ENCODE measurements around the gene SPATA24.
A peak's percentile ranks its signal among the peaks of the same experiment; 100 is the strongest.
"Not testable (repeated sequence)": the region's sequence is repeated elsewhere in the genome, so short reads cannot be mapped to it uniquely, and the experiment has no call there.

SPATA24 gene

GRCh38 chr5:139394654-139395566, 9.0 kb downstream of the SPATA24 start, which contains the start of gene PROB1:
PROB1 (minus strand) TSS chr5:139395104; CDS start chr5:139395081, 23 bp downstream.
- no peak for DNase-seq

- DNase-seq, result peak; percentile 49
These were observed 9.7 kb downstream of the SPATA24 start for GRCh38 chr5:139394123-139394653.

DNA sequence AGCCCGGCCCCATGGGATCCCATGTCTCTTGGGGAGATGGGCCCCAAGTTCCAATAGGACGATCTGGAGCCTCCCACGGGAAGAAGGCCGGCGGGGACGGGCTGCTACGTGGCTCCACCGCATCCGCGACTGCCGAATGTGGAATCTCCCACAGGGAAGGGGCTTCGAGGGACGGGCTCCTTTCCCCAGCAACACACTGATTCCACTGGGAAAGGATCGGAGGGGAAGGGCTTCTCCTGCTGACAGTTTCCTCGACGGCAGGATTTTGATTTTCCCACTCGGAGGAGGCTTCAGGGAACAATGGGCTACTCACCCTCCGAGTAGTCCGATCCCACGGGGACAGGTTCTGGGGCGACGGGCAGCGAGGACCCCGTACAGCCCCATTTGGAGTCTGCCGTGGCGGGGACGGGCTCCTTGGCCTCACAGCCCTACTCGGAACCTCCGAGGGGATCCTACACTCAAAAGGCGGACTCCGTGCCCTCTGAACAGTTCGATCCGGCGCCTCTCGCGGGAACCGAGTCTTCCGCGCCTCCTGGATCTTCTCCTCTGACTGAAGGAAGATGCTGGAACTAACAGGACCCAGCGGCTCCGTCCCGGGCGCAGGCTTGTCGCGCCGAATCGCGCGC, 10.3 kb downstream of the SPATA24 start:
- no peak for DNase-seq

DNA sequence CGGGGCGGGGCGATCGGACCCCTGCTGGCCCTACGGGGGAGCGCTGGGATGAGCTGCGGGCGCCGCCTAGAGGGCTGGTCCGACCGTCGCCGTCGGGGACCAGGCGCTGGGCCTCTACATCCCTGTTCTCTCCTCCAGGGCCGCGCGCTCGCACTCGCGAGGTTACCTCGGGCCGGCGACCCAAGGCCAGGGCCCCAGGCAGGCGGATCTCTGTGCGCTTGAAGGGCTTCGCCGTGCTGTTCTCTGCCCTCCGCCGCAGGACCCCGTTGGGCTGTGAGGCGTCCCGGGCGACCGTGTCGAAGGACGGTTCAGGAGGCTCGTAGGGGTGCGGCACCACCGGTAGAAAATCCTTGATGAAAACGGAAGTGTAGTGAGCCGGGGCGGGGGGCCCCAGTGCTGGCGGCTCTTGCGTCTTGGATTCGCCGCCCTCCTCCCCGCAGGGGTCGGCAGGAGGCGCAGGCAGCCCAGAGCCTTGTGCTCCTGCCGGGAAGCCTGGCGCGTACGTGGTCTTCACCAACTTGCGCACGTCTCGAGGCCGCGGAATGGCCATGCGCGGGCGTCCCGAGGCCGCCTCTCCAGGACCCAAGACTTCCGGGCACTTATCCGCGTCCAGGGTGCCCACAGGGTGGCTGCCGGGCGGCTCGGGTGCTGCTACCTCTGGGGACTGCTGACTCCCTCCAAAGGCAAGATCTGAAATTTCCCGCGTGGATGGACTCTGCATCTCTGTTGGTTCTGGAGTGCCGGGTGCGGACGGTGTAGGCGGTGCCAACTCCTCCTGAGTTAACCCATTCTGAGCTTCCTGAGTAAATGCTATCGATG, 11.0 kb downstream of the SPATA24 start:
- DNase-seq, result peak; percentile 69

- DNase-seq, result no peak
These were observed 11.6 kb downstream of the SPATA24 start for GRCh38 chr5:139392324-139392677.

DNA sequence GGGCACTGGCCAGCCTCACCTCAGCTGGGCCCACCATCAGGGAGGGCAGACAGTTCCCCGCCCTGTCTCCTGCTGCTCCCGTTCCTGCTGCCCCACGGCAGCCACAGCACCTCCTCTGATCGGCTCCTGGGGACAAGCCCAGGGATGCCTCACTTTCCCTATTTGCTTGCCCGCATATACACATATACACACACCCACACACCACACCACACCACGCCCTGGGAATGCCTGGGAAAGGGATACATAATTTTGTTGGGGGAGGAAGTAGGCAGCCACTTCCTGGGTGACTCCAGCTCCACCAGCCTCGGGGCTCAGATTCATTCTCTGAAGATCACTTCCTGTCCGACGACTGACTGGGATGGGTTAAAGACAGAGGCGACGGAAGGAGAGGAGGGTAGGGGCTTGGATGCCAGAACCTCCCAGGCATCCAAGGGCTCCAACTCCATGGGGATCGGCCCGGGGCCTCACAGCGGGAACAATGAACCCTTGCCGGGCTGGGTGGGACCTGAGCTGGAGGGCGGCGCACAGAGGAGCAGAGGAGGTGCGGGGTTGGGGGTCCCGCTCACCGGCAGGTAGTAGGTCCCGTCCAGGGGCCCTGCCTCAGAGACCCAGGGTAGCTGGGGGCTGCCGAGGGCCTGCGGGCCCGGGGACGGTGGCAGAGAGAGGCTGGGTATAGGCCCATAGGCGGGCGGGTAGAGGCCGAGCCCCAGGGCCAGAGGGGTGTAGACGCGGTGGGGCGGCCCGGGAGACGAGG, 12.1 kb downstream of the SPATA24 start:
- DNase-seq, result no peak

DNA sequence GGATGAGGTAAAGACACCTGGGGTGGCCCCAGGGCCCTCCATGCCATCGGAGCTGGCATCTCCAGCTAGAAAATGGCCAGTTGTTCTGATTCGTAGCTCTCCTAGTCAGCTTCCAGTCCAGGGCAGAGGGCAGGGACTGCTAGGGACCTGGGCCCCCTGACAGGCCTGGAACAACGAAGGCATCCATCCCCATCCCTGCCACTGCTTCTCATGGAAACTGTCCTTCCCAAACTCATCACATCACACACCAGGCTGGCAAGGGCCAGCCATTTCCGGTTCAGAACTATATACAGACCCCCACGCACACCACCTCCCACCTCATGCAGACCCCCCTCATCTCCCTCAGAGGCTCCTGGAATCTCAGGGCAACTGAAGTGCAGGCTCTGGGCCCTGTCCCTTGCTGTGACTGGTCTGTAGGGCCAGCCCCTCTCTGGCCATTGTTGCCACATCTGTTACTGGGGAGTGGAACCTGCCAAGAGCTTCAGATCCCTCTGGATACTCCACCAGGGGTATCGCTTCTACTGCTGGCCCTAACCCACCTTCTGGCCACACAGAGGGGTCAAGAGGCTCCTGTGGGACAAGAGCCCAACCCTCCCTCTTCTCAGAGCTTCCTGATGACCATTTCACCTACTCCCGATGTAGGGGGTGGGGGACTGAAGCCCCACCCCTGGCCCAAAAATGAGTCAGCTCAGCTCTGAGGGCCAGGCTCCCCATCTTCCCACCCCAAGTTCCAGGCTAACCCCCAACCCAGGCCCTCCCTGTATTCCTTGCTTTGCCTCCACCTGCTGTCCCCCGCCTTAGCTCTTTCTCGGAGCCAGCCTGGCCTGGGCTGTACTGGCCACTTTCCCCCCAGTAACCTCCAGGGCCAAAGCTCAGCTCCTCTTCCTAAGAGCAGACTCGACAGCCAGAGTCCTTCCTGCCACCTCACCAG, 13.0 kb downstream of the SPATA24 start:
- DNase-seq, result no peak

DNA sequence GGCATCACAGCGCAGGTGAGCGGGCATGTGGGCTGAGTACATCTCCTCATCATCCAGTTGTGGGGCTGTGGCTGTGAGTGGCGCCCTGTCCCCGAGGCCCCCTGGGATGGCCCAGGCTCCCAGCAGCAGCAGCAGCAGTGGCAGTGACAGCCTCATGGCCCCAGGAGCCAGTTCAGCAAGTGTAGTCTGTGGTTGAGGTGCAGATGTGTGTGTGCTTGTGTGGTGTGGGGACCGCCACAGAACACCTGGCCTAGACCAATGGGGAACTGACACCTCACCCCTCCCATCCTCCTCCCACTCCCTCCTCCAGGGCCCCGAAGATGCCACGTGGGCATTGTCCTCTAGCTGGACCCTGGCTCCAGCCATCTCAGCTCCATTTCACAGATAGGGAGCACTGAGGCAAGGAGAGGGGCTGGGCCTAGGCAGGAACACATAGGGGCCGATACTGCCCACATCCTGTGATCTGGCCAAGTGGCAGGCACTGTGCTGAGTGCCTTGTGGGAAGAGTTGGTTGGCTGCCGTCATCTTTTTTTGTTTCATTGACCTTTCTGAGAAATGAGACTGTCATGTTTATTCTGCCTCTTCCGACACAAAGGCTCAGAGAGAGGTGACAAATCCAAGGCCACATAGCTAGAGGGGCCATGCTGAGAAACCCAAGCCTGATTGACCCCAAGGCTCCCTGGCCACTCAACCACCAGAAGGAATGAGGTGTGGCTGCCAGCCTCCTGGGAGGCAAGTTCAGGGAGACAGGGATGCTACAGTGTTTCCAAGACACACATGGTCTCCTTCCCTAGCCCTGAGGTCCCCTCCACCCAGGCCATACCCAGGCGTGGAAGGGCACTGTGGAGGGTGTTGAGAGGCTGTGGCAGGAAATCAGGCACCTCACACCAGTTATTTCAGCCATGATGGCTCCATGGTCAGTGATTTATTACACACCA, 13.9 kb downstream of the SPATA24 start, which contains the start of gene MZB1:
Gene MZB1, minus strand, starts transcription at position 213 of the 938 bp plus-strand sequence. Its CDS starts 57 bp downstream, at position 156.
- DNase-seq, result no peak

DNA sequence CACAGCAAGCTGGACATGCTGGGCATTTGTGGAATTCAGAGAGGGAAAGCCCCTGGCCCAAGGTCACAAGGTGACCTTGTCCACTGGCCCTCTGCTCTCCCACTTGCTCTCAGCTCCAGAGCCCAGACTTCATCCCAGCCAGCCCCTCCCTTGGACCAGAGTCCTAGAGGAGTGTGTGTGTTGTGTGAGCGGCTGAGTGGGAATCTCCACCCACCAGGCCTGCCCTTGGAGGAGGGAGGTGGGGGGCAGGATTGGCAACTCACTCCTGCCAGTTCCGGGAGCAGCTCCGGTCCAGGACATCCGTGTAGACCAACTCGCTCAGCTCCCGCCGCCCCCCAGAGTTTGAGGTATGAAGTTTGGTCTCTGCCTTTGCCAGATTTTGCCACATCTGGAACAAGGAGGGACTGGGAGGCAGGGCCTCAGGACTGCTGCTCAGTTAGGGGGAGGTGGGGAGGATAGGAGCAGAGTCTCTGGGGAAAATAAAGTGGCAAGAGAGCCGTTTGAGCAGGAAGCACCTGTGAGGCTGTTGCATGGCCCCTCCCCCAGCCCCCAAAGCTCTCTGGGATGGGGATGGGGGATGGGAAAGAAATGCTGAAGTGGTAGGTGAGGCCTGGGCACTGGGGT, 15.6 kb downstream of the SPATA24 start:
- DNase-seq, result no peak

DNA sequence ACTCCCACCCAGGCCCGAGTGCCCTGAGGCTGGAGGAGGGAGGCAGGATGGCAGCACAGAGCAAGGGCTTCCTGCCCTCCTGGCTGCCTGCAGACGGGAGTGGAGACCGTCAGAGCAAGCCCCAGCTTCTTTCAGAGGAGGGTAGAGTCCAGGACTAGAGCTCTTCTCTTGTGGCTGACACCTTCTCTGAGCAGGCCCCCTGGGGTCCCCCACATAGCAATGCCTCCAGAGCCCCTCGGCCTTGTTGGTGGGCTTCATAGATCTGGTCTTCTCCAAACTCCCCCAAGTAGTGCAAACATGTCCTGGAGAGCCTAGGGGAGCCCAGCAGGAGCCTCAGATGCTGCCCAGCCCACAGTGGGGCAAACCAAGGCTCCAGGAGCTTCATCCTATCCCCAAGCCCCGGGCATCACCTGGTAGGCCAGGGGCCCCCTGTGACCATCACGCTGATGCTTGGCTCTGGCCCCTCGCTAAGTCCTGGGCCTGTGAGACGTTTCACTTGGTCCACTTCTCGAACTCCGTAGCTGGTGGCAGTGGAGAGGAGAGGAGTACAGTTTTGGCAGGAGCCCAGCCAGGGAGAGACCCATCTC, 16.2 kb downstream of the SPATA24 start:
- DNase-seq, result no peak

DNA sequence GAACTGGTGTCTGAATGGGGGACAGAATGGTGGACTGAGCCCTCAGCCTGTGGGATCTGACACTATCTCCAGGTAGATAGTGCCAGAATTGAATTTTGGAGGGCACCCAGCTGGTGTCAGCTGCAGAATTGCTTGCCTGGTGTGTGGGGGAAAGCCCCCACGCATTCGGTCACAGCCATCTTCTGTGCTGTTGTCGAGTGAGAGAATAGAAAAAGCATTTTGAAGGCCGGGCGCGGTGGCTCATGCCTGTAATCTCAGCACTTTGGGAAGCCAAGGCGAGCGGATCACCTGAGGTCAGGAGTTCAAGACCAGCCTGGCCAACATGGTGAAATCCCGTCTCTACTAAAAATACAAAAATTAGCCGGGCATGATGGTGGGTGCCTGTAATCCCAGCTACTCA, 16.9 kb downstream of the SPATA24 start:
- not testable (repeated sequence) for DNase-seq

DNA sequence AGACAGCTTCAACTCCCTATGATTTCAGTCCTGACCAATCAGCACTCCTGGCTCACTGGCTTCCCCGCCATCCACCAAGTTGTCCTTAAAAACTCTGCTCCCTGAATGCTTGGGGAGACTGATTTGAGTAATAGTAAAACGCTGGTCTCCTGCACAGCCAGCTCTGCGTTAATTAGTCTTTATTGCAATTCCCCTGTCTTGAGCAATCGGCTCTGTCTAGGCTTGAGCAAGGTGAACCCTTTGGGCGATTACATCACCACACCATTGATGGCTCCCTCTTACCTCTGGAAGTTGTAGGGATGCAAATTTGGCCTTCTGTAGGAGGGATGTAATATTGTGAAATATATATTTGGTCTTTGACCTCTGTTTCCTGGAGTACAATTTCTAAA, 17.8 kb downstream of the SPATA24 start:
- DNase-seq, result no peak

DNA sequence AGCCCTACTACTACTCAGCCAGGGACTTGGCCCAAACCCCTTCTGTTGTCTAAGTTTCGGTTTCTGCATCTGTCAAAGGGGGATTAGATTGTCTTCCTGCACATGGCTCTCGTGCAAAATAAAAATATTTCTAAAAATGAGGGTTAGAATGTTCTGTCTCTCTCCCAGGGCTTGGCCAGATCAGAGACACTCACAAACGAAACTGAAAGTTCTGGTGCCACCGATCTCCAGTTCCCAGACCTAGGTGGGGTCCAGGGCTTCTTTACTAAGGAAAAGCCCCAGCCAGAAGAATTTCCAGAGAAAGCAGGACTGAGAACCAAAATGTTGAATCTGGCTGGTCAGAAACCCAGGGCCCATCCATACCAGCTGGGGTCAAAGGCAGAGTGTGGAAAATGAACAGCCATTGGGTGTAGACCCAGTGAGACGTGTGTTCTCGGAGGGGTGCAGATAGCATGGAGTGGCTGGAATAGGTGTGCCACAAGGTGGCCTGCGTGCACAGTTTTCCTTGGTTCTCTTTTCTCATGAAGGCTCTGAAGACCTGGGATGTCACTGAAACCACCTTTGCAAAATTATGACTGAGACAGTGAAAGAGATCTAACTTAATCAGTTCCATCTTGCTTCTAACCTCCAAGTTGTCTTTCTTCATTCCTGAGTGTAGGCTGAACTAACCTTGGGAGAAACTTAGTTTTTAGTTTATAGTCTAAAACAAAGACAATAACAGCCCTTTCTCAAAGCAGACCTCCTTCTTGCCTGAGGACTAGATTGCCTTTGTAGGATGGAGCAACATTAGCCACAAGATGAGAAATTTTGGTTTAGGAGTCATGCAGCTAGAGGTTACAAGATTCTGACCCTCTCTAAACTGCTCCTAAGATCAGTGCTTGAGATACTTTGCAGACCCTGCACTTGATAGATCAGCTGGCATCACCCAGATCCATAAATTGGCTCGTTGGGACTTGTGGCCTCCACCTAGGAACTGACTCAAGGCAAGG, 18.5 kb downstream of the SPATA24 start:
- peak; percentile 60 for DNase-seq

DNA sequence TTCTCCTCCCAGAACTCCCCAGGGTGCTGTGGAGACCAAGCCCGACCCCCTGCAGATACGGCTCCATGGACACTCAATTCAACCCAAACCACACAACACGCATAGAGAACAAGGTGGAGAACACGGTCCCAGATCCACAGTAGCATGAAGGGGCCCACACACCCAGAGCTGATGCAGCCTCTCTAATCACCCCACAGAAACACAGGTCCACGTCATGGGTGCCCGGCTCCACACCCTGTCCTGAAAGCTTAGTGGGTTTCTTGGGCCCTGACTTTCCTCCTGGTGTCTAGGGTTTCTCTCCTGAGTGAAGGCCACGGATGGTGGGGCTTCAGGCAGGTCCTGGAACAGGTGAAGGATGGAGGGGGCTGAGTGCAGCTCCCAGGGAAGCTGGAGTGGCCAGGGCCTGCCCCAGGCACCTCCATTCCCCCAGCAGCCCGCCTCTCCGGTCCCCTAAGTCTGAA, 19.3 kb downstream of the SPATA24 start:
- no peak for DNase-seq

DNA sequence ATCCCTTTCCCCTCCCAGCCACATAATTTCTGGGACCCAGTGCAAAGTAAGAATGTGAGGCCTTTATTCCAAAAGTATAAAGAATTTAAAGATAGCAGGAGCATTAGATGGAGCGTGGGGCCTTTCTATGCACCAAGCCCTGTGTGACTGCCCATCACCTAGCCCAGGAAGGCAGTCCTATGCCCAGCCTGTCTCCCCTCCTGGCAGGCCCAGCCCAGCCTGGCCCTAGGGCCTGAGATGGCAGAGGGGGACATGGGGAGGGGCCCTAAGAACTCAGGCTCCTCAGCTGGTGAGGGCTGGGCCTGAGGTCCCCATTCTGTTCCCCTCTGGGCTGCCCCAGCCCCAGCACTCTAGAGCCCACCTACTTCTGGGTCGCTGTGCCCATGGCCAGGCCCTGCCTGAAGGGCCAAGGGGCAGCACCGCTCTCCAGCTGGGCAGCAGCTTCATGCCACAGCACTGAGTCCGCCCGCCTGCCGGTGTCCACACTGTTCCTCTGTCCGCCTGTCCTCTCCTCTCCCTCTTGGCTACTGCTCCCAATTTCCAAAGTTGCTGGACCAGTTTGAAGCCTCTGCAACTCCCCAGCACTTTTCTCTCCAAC, 19.8 kb downstream of the SPATA24 start:
- DNase-seq, result no peak

DNA sequence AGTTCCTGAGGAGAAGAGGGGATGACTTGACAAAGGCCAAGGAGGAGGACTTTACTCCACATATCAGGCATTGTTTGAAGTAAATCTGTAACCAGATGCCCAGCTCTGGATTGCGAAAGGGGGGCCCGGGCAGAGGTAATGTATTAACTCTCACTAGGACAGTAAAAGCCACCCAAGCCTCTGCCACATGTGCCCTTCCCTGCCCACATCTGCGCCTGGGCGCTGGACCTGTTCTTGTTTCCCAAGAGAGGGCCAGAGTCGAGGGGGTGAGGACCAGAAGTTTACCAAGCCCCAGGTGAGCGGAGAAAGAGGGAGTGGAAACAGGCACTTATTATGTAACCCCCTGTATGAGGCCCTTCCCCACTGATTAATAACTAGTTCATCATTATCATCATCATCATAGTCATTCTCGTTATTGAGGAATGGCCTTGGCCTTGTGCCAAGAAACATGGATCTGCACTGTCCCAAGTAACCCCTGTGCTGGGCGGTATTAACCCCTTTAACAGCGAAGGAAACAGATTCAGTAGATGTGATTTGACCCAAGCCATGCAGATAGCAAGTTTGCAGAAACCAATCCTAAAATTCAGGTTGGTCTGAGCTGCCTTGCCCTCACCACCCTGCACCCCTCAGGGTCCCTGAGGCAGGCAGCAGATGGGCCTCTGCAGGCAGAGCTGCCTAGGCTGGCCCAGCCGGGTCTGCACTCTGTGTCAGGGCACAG, 20.5 kb downstream of the SPATA24 start, which contains the start of gene SLC23A1:
Gene SLC23A1, minus strand, starts transcription at position 23 of the 718 bp plus-strand sequence. CDS start 44 bp downstream, outside the sequence.
- DNase-seq, result no peak
